DOHH2 (cell line): ENCODE data around the gene STK4.

Source experiments
- H3F3A ChIP-seq: fragments of 200-600 bp; sonication (generic), shearing (Covaris generic); 2 replicates; pipeline ENCODE4 v1.6.0; 2016; ENCODE audit warnings: antibody characterized with exemption, mild to moderate bottlenecking; ENCODE audit not compliant: control insufficient read depth, insufficient read depth
- H3K27ac ChIP-seq: fragments of 200-600 bp; sonication (generic); 2 replicates; pipeline ENCODE4 v1.5.1; 2014; ENCODE audit warnings: low read depth, mild to moderate bottlenecking, low read length, moderate library complexity
- H3K27me3 ChIP-seq: fragments of 200-600 bp; sonication (generic); 2 replicates; pipeline ENCODE4 v1.6.1; 2014; ENCODE audit warnings: mild to moderate bottlenecking, low read length, mixed read lengths; ENCODE audit not compliant: control insufficient read depth
- H3K36me3 ChIP-seq: fragments of 200-600 bp; sonication (generic); 2 replicates; pipeline ENCODE4 v1.6.1; 2014; ENCODE audit warnings: mild to moderate bottlenecking, low read length, moderate library complexity, mixed read lengths; ENCODE audit not compliant: control insufficient read depth
- H3K4me1 ChIP-seq: fragments of 200-600 bp; sonication (generic); 2 replicates; pipeline ENCODE4 v1.6.1; 2014; ENCODE audit warnings: mild to moderate bottlenecking, low read length, mixed read lengths; ENCODE audit not compliant: control insufficient read depth
- H3K4me2 ChIP-seq: fragments of 200-600 bp; sonication (generic); 2 replicates; pipeline ENCODE4 v1.6.0; 2014; ENCODE audit warnings: mild to moderate bottlenecking, low read length, moderate library complexity
- H3K4me3 ChIP-seq: fragments of 200-600 bp; sonication (generic); 2 replicates; pipeline ENCODE4 v1.5.1; 2014; ENCODE audit warnings: mild to moderate bottlenecking, low read length, mixed read lengths
- H3K79me2 ChIP-seq: fragments of 200-600 bp; sonication (generic); 2 replicates; pipeline ENCODE4 v1.6.1; 2014; ENCODE audit warnings: mild to moderate bottlenecking, low read length, mixed read lengths; ENCODE audit not compliant: control insufficient read depth
- H3K9me2 ChIP-seq: fragments of 200-600 bp; sonication (generic); replicated peaks from 2 replicates; pipeline ENCODE4 v1.6.1; 2014; ENCODE audit warnings: mild to moderate bottlenecking, low read length, mixed read lengths; ENCODE audit not compliant: control insufficient read depth
- H3K9me3 ChIP-seq: fragments of 200-600 bp; sonication (generic); 2 replicates; pipeline ENCODE4 v1.6.1; 2014; ENCODE audit warnings: antibody characterized with exemption, low read length, mixed read lengths; ENCODE audit not compliant: control insufficient read depth, insufficient read depth
- H4K20me1 ChIP-seq: fragments of 200-600 bp; sonication (generic); 2 replicates; pipeline ENCODE4 v1.6.0; 2014; ENCODE audit warnings: low read depth, mild to moderate bottlenecking, antibody characterized with exemption, low read length, moderate library complexity; ENCODE audit not compliant: control insufficient read depth, insufficient read depth
- CTCF ChIP-seq: fragments of 200-600 bp; sonication (generic); IDR thresholded peaks from one replicate; pipeline ENCODE4 v1.5.1; 2014; ENCODE audit warnings: antibody characterized with exemption, mild to moderate bottlenecking, low read depth, low read length; ENCODE audit not compliant: poor library complexity, severe bottlenecking
- EZH2phosphoT487 ChIP-seq: fragments of 200-600 bp; sonication (generic); IDR thresholded peaks from 2 replicates; pipeline ENCODE4 v1.6.1; 2017; ENCODE audit warnings: borderline replicate concordance, mild to moderate bottlenecking, antibody characterized with exemption, low read length, moderate library complexity, mixed read lengths

Gene STK4

GRCh38 chr20:44931911-44932310 lies 34.4 kb upstream of the STK4 start:
- Histone ChIP-seq H4K20me1 (no peaks in the 10 kb centered on the region), H3K36me3 (peaks cover 13% of the 10 kb centered on the region; the same call in 1 of the 2 replicates), H3K4me3 (no peak overlapping the region), H3K9me3 (no peaks in the 10 kb centered on the region), H3F3A (no peaks in the 10 kb centered on the region), H3K9me2 (no peaks in the 10 kb centered on the region), H3K4me1 (no peaks in the 10 kb centered on the region), H3K4me2 (no peak overlapping the region), H3K27ac (no peak overlapping the region), H3K79me2 (no peaks in the 10 kb centered on the region), H3K27me3 (no peaks in the 10 kb centered on the region)
- TF ChIP-seq EZH2phosphoT487, result no peak
- no peak for TF ChIP-seq CTCF

GRCh38 chr20:44932916-44933315 lies 33.4 kb upstream of the STK4 start:
- TF ChIP-seq EZH2phosphoT487 (no peak), CTCF (no peak)
- H3K36me3 ChIP-seq, result peaks cover 18% of the 10 kb centered on the region; the same call in 1 of the 2 replicates
- no peak overlapping the region for H3K27ac ChIP-seq
- H3F3A ChIP-seq, result no peaks in the 10 kb centered on the region
- no peak overlapping the region for H3K4me3 ChIP-seq
- no peaks in the 10 kb centered on the region for H4K20me1 ChIP-seq
- H3K9me2 ChIP-seq, result no peaks in the 10 kb centered on the region
- no peaks in the 10 kb centered on the region for H3K9me3 ChIP-seq
- no peaks in the 10 kb centered on the region for H3K27me3 ChIP-seq
- no peak overlapping the region for H3K4me2 ChIP-seq
- H3K4me1 ChIP-seq, result no peaks in the 10 kb centered on the region
- no peaks in the 10 kb centered on the region for H3K79me2 ChIP-seq

GRCh38 chr20:44936510-44936909 lies 29.8 kb upstream of the STK4 start:
- Histone ChIP-seq H3K27ac (no peak overlapping the region), H3K27me3 (no peaks in the 10 kb centered on the region), H4K20me1 (no peaks in the 10 kb centered on the region), H3K4me3 (no peak overlapping the region), H3K4me2 (no peak overlapping the region), H3K9me3 (no peaks in the 10 kb centered on the region), H3K36me3 (peaks cover 39% of the 10 kb centered on the region), H3K4me1 (no peaks in the 10 kb centered on the region), H3F3A (peaks cover 5% of the 10 kb centered on the region), H3K79me2 (no peaks in the 10 kb centered on the region), H3K9me2 (no peaks in the 10 kb centered on the region)
- TF ChIP-seq CTCF, result no peak

- Histone ChIP-seq H3K79me2 (no peaks in the 10 kb centered on the region), H3K27me3 (no peaks in the 10 kb centered on the region), H3K4me1 (no peaks in the 10 kb centered on the region), H3F3A (peaks cover 5% of the 10 kb centered on the region), H3K27ac (no peak overlapping the region), H3K9me2 (no peaks in the 10 kb centered on the region), H4K20me1 (peaks cover 8% of the 10 kb centered on the region), H3K36me3 (peaks cover 57% of the 10 kb centered on the region), H3K9me3 (no peaks in the 10 kb centered on the region), H3K4me3 (no peak overlapping the region), H3K4me2 (no peak overlapping the region)
- TF ChIP-seq EZH2phosphoT487, result no peak
- no peak for TF ChIP-seq CTCF
Observed at GRCh38 chr20:44938637-44939036, 27.7 kb upstream of the STK4 start.
